GM19099 (cell line): Measurements from ENCODE around the gene EVA1C.

ENCODE experiments used
- POLR2A ChIP-seq: IDR thresholded peaks from 3 replicates; pipeline ENCODE4 v1.6.1; 2011; ENCODE audit warnings: low read depth; ENCODE audit not compliant: insufficient read length; ENCODE audit errors: extremely low read depth

The EVA1C gene

GRCh38 chr21:32499249-32500055 lies 86.9 kb downstream of the EVA1C start:
- TF ChIP-seq POLR2A = no peak

- TF ChIP-seq POLR2A = no peak
These were observed 94.9 kb downstream of the EVA1C start for GRCh38 chr21:32507342-32507919.

GRCh38 chr21:32508558-32508957 lies 96.1 kb downstream of the EVA1C start:
- no peak for TF ChIP-seq POLR2A

- TF ChIP-seq POLR2A = no peak
These were observed 102.0 kb downstream of the EVA1C start for GRCh38 chr21:32514275-32515055.

GRCh38 chr21:32515874-32516273 lies 103.4 kb downstream of the EVA1C start:
- no peak for TF ChIP-seq POLR2A

GRCh38 chr21:32516756-32517649 lies 104.5 kb downstream of the EVA1C start:
- TF ChIP-seq POLR2A = no peak

GRCh38 chr21:32519945-32520874 lies 107.7 kb downstream of the EVA1C start:
- TF ChIP-seq POLR2A = no peak

GRCh38 chr21:32520875-32521735 lies 108.6 kb downstream of the EVA1C start:
- no peak for TF ChIP-seq POLR2A

- no peak for TF ChIP-seq POLR2A
These were observed 109.3 kb downstream of the EVA1C start for GRCh38 chr21:32521736-32522355.

- no peak for TF ChIP-seq POLR2A
These were observed 111.0 kb downstream of the EVA1C start for GRCh38 chr21:32523463-32523862.

- TF ChIP-seq POLR2A = no peak
These were observed 111.6 kb downstream of the EVA1C start for GRCh38 chr21:32523988-32524719.

- no peak for TF ChIP-seq POLR2A
These were observed 112.8 kb downstream of the EVA1C start for GRCh38 chr21:32525282-32525681.

GRCh38 chr21:32529679-32530078 lies 117.2 kb downstream of the EVA1C start:
- TF ChIP-seq POLR2A = no peak
